ENCODE data around the gene PTPN7. TPM values are rescaled to one million over a fixed set of nuclear protein-coding genes. Genes with fewer than 3 reads are reported as not detected.
"Not testable (repeated sequence)": the region's sequence is repeated elsewhere in the genome, so short reads cannot be mapped to it uniquely, and the experiment has no call there.

PTPN7 gene
- total RNA-seq, 6 donors from 2014 or later, result 4.6 to 9.3 (median 7.7) TPM

- Histone ChIP-seq H3K27me3 (no peaks in the 10 kb centered on the region), H3K4me1 (peaks cover 6 to 16% (median 9%) of the 10 kb centered on the region in 4 donors), H3K36me3 (no peaks in the 10 kb centered on the region), H3K27ac (no peak overlapping the region), H3K4me3 (no peak overlapping the region), H3K9me3 (no peaks in the 10 kb centered on the region)
- no peak for ATAC-seq (ENCODE audit: low FRiP score in 2 of 2)
- DNase-seq, result no peak
- 82 to 88% methylated on average over 4 of the region's 4 CpGs for WGBS, 2 donors
- TF ChIP-seq POLR2A (IDR thresholded peaks at IDR 0.05) (no peak), POLR2AphosphoS5 (IDR thresholded peaks at IDR 0.05) (no peak), EP300 (IDR thresholded peaks at IDR 0.05) (no peak), CTCF (IDR thresholded peaks at IDR 0.05) (no peak)
Measured at GRCh38 chr1:202149566-202149965, 10.8 kb downstream of the PTPN7 start.

- WGBS, 2 donors, result 73 to 75% methylated on average over 1 to 4 of the region's 4 CpGs
- H3K27me3 ChIP-seq, result no peaks in the 10 kb centered on the region
- H3K4me3 ChIP-seq, result no peak overlapping the region
- peaks cover 6 to 13% (median 9%) of the 10 kb centered on the region in 4 donors for H3K4me1 ChIP-seq
- ATAC-seq (ENCODE audit: low FRiP score in 2 of 2), result no peak
- no peaks in the 10 kb centered on the region for H3K9me3 ChIP-seq
- no peak for DNase-seq
- TF ChIP-seq POLR2AphosphoS5 (IDR thresholded peaks at IDR 0.05), result no peak
- TF ChIP-seq EP300 (IDR thresholded peaks at IDR 0.05), result no peak
- TF ChIP-seq CTCF (IDR thresholded peaks at IDR 0.05), result no peak
- TF ChIP-seq POLR2A (IDR thresholded peaks at IDR 0.05), result no peak
- no peak overlapping the region for H3K27ac ChIP-seq
- no peaks in the 10 kb centered on the region for H3K36me3 ChIP-seq
Measured at GRCh38 chr1:202148391-202148790, 12.0 kb downstream of the PTPN7 start.

GRCh38 chr1:202146993-202147392, 13.4 kb downstream of the PTPN7 start:
- DNase-seq, result no peak
- H3K9me3 ChIP-seq, result no peaks in the 10 kb centered on the region
- TF ChIP-seq POLR2AphosphoS5 (IDR thresholded peaks at IDR 0.05) (no peak), POLR2A (IDR thresholded peaks at IDR 0.05) (no peak), CTCF (IDR thresholded peaks at IDR 0.05) (no peak), EP300 (IDR thresholded peaks at IDR 0.05) (no peak)
- H3K27ac ChIP-seq, result no peak overlapping the region
- peaks cover 15 to 25% (median 20%) of the 10 kb centered on the region in 4 donors for H3K4me1 ChIP-seq
- ATAC-seq (ENCODE audit: low FRiP score in 2 of 2), result no peak
- no peaks in the 10 kb centered on the region for H3K36me3 ChIP-seq
- H3K27me3 ChIP-seq, result no peaks in the 10 kb centered on the region
- H3K4me3 ChIP-seq, result no peak overlapping the region
- WGBS, 2 donors, result 69 to 80% methylated on average over 1 to 3 of the region's 3 CpGs

DNA sequence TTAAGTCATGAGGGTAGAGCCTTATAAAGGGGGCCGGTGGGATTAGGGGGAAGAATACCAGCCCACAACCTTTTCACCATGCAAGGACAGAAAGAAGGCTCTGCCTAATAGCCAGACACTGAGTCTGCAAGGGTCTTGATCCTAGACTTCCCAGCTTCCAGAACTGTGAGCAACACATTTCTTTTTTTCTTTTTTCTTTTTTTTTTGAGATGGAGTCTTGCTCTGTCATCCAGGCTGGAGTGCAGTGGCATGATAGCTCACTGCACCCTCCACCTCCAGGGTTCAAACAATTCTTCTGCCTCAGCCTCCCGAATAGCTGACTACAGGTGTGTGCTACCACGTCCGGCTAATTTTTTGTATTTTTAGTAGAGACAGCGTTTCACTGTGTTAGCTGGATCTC, 14.1 kb downstream of the PTPN7 start:
- ATAC-seq (ENCODE audit: low FRiP score in 2 of 2) (no peak), DNase-seq (no peak)
- H3K4me1 ChIP-seq, result peaks cover 19 to 32% (median 22%) of the 10 kb centered on the region in 4 donors
- no peaks in the 10 kb centered on the region for H3K36me3 ChIP-seq
- H3K27me3 ChIP-seq, result no peaks in the 10 kb centered on the region
- TF ChIP-seq EP300 (IDR thresholded peaks at IDR 0.05) (no peak), POLR2A (IDR thresholded peaks at IDR 0.05) (no peak), CTCF (IDR thresholded peaks at IDR 0.05) (no peak), POLR2AphosphoS5 (IDR thresholded peaks at IDR 0.05) (no peak)
- 92 to 98% methylated on average over 5 of the region's 5 CpGs for WGBS, 2 donors
- H3K27ac ChIP-seq, result no peak overlapping the region
- no peaks in the 10 kb centered on the region for H3K9me3 ChIP-seq
- H3K4me3 ChIP-seq, result no peak overlapping the region

DNA sequence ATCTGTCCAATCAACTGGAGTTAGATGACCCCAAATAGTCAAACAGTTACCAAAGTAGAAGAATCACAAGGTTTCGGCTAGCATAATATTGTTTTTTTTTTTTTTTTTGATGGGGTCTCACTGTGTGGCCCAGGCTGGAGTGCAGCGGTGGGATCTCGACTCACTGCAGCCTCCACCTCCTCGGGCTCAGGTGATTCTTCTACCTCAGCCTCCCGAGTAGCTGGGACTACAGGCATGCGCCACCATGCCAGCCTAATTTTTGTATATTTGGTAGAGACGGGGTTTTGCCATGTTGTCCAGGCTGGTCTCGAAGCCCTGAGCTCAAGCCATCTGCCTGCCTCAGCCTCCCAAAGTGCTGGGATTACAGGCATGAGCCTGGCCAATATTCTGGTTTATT, 14.7 kb downstream of the PTPN7 start:
- peaks cover 19 to 37% (median 24%) of the 10 kb centered on the region in 4 donors for H3K4me1 ChIP-seq
- not testable (repeated sequence) for H3K9me3 ChIP-seq; H3K27ac ChIP-seq; DNase-seq; H3K36me3 ChIP-seq; H3K27me3 ChIP-seq; H3K4me3 ChIP-seq; ATAC-seq (ENCODE audit: low FRiP score in 2 of 2)
- WGBS, 2 donors, result 93 to 98% methylated on average over 8 of the region's 8 CpGs
